Duodenal mucosa (tissue), 2 donors: Measurements from ENCODE around the gene TUBGCP3.
A peak's percentile ranks its signal among the peaks of the same experiment; 100 is the strongest.

Source experiments
- H3K27ac ChIP-seq: one replicate; pipeline ENCODE4 v1.7.0; 2013; ENCODE audit warnings: low read depth, low read length
- H3K27me3 ChIP-seq, 2 donors: one replicate each; pipeline ENCODE4 v1.7.0; 2013; ENCODE audit warnings: low read length in 2 of 2, control low read depth in 1 of 2; ENCODE audit not compliant: insufficient read depth in 2 of 2, control insufficient read depth in 1 of 2
- H3K36me3 ChIP-seq, 2 donors: one replicate each; pipeline ENCODE4 v1.7.0; 2013; ENCODE audit warnings: low read length in 2 of 2, control low read depth in 1 of 2; ENCODE audit not compliant: insufficient read depth in 2 of 2, control insufficient read depth in 1 of 2
- H3K4me1 ChIP-seq, 2 donors: one replicate each; pipeline ENCODE4 v1.7.0; 2013; ENCODE audit warnings: low read length in 2 of 2, control low read depth in 1 of 2; ENCODE audit not compliant: insufficient read depth in 2 of 2, control insufficient read depth in 1 of 2
- H3K4me3 ChIP-seq, 2 donors: one replicate each; pipeline ENCODE4 v1.7.0; 2013; ENCODE audit warnings: low read length in 2 of 2, low read depth in 1 of 2
- H3K9ac ChIP-seq, 2 donors: one replicate each; pipeline ENCODE4 v1.7.0; 2013; ENCODE audit warnings: low read length in 2 of 2, low read depth in 1 of 2
- H3K9me3 ChIP-seq, 2 donors: one replicate each; pipeline ENCODE4 v1.7.0; 2013; ENCODE audit warnings: low read length in 2 of 2, control low read depth in 1 of 2; ENCODE audit not compliant: control insufficient read depth in 1 of 2

Gene TUBGCP3

GRCh38 chr13:112617754-112618375 lies 29.9 kb upstream of the TUBGCP3 start:
- Histone ChIP-seq H3K36me3 (no peaks in the 10 kb centered on the region), H3K4me3 (no peak overlapping the region), H3K9me3 (no peaks in the 10 kb centered on the region), H3K4me1 (no peaks in the 10 kb centered on the region), H3K27me3 (peaks cover 0 to 5% of the 10 kb centered on the region in 2 donors), H3K27ac (no peak overlapping the region), H3K9ac (no peak overlapping the region)

GRCh38 chr13:112616586-112617362 lies 28.8 kb upstream of the TUBGCP3 start:
- H3K27me3 ChIP-seq: peaks cover 0 to 5% of the 10 kb centered on the region in 2 donors
- no peaks in the 10 kb centered on the region for H3K36me3 ChIP-seq
- no peaks in the 10 kb centered on the region for H3K4me1 ChIP-seq
- no peak overlapping the region for H3K9ac ChIP-seq
- H3K9me3 ChIP-seq: no peaks in the 10 kb centered on the region
- no peak overlapping the region for H3K27ac ChIP-seq
- H3K4me3 ChIP-seq: no peak overlapping the region

- no peak overlapping the region for H3K9ac ChIP-seq
- peaks cover 0 to 5% of the 10 kb centered on the region in 2 donors for H3K27me3 ChIP-seq
- no peaks in the 10 kb centered on the region for H3K4me1 ChIP-seq
- no peak overlapping the region for H3K27ac ChIP-seq
- no peaks in the 10 kb centered on the region for H3K9me3 ChIP-seq
- H3K4me3 ChIP-seq: no peak overlapping the region
- H3K36me3 ChIP-seq: no peaks in the 10 kb centered on the region
These were observed 27.4 kb upstream of the TUBGCP3 start for GRCh38 chr13:112615391-112615790.

GRCh38 chr13:112614835-112615234 lies 26.9 kb upstream of the TUBGCP3 start:
- Histone ChIP-seq H3K27me3 (peaks cover 0 to 5% of the 10 kb centered on the region in 2 donors), H3K4me1 (no peaks in the 10 kb centered on the region), H3K9me3 (no peaks in the 10 kb centered on the region), H3K27ac (no peak overlapping the region), H3K9ac (no peak overlapping the region), H3K36me3 (no peaks in the 10 kb centered on the region), H3K4me3 (no peak overlapping the region)

- no peak overlapping the region for H3K4me3 ChIP-seq
- H3K27me3 ChIP-seq: peaks cover 8 to 9% of the 10 kb centered on the region in 2 donors
- H3K4me1 ChIP-seq: peaks cover 0 to 5% of the 10 kb centered on the region in 2 donors
- H3K9ac ChIP-seq: no peak overlapping the region
- H3K9me3 ChIP-seq: no peaks in the 10 kb centered on the region
- H3K36me3 ChIP-seq: no peaks in the 10 kb centered on the region
- no peak overlapping the region for H3K27ac ChIP-seq
These were observed 20.3 kb upstream of the TUBGCP3 start for GRCh38 chr13:112608212-112608611.

GRCh38 chr13:112606109-112607001 lies 18.4 kb upstream of the TUBGCP3 start:
- Histone ChIP-seq H3K4me1 (peaks cover 0 to 5% of the 10 kb centered on the region in 2 donors), H3K9ac (peak overlapping the region; percentile 56 to 59), H3K36me3 (no peaks in the 10 kb centered on the region), H3K27ac (no peak overlapping the region), H3K9me3 (no peaks in the 10 kb centered on the region), H3K27me3 (peaks cover 8 to 9% of the 10 kb centered on the region in 2 donors), H3K4me3 (peak overlapping the region; percentile 70 to 75)

- H3K27me3 ChIP-seq: peaks cover 8 to 9% of the 10 kb centered on the region in 2 donors
- H3K4me1 ChIP-seq: peaks cover 0 to 5% of the 10 kb centered on the region in 2 donors
- H3K9ac ChIP-seq: peak overlapping the region in 1 of 2 donors; percentile 59
- H3K36me3 ChIP-seq: no peaks in the 10 kb centered on the region
- peak overlapping the region; percentile 70 to 75 for H3K4me3 ChIP-seq
- no peak overlapping the region for H3K27ac ChIP-seq
- no peaks in the 10 kb centered on the region for H3K9me3 ChIP-seq
These were observed 17.6 kb upstream of the TUBGCP3 start for GRCh38 chr13:112605531-112605990.

- no peak overlapping the region for H3K4me3 ChIP-seq
- no peaks in the 10 kb centered on the region for H3K9me3 ChIP-seq
- no peaks in the 10 kb centered on the region for H3K36me3 ChIP-seq
- peaks cover 8 to 9% of the 10 kb centered on the region in 2 donors for H3K27me3 ChIP-seq
- H3K27ac ChIP-seq: no peak overlapping the region
- H3K4me1 ChIP-seq: peaks cover 0 to 5% of the 10 kb centered on the region in 2 donors
- no peak overlapping the region for H3K9ac ChIP-seq
These were observed 15.8 kb upstream of the TUBGCP3 start for GRCh38 chr13:112603641-112604225.

- Histone ChIP-seq H3K9me3 (no peaks in the 10 kb centered on the region), H3K4me1 (peaks cover 0 to 5% of the 10 kb centered on the region in 2 donors), H3K27me3 (peaks cover 5 to 6% of the 10 kb centered on the region in 2 donors), H3K27ac (no peak overlapping the region), H3K4me3 (no peak overlapping the region), H3K9ac (no peak overlapping the region), H3K36me3 (no peaks in the 10 kb centered on the region)
These were observed 14.2 kb upstream of the TUBGCP3 start for GRCh38 chr13:112602189-112602588.
